ENCODE data around the gene ABHD12. TPM values are rescaled to one million over a fixed set of nuclear protein-coding genes. Genes with fewer than 3 reads are reported as not detected.

ABHD12 gene
- total RNA-seq, 1 donor from 2014 or later = 51.3 TPM

GRCh38 chr20:25376236-25376635 lies 14.4 kb downstream of the ABHD12 start:
- Mint-ChIP-seq H3K4me1 (ENCODE audit: low read depth) (peaks cover 20% of the 10 kb centered on the region), H3K27me3 (no peaks in the 10 kb centered on the region), H3K36me3 (ENCODE audit: insufficient read depth) (peaks cover 11% of the 10 kb centered on the region), H3K4me3 (ENCODE audit: low read depth) (no peak overlapping the region), H3K27ac (no peak overlapping the region), H3K9me3 (ENCODE audit: low read depth) (peaks cover 9% of the 10 kb centered on the region)
- no peak for DNase-seq (ENCODE audit: low spot score, unreplicated experiment)
- no peak for TF ChIP-seq CTCF (IDR thresholded peaks at IDR 0.05; ENCODE audit: unreplicated experiment)

GRCh38 chr20:25374842-25375241 lies 15.8 kb downstream of the ABHD12 start:
- Mint-ChIP-seq H3K4me1 (ENCODE audit: low read depth) (peaks cover 16% of the 10 kb centered on the region), H3K9me3 (ENCODE audit: low read depth) (peaks cover 9% of the 10 kb centered on the region), H3K4me3 (ENCODE audit: low read depth) (no peak overlapping the region), H3K27ac (no peak overlapping the region), H3K36me3 (ENCODE audit: insufficient read depth) (peaks cover 11% of the 10 kb centered on the region), H3K27me3 (no peaks in the 10 kb centered on the region)
- no peak for DNase-seq (ENCODE audit: low spot score, unreplicated experiment)
- TF ChIP-seq CTCF (IDR thresholded peaks at IDR 0.05; ENCODE audit: unreplicated experiment) = no peak

GRCh38 chr20:25372584-25373336 lies 17.9 kb downstream of the ABHD12 start:
- H3K27me3 Mint-ChIP-seq = no peaks in the 10 kb centered on the region
- no peak for TF ChIP-seq CTCF (IDR thresholded peaks at IDR 0.05; ENCODE audit: unreplicated experiment)

GRCh38 chr20:25369971-25370370 lies 20.7 kb downstream of the ABHD12 start:
- TF ChIP-seq CTCF (IDR thresholded peaks at IDR 0.05; ENCODE audit: unreplicated experiment) = no peak
- H3K27me3 Mint-ChIP-seq = no peaks in the 10 kb centered on the region
- no peak overlapping the region for H3K4me3 Mint-ChIP-seq (ENCODE audit: low read depth)
- no peak for DNase-seq (ENCODE audit: low spot score, unreplicated experiment)
- H3K36me3 Mint-ChIP-seq (ENCODE audit: insufficient read depth) = peaks cover 14% of the 10 kb centered on the region
- H3K9me3 Mint-ChIP-seq (ENCODE audit: low read depth) = peaks cover 10% of the 10 kb centered on the region
- peaks cover 2% of the 10 kb centered on the region for H3K4me1 Mint-ChIP-seq (ENCODE audit: low read depth)
- H3K27ac Mint-ChIP-seq = no peak overlapping the region

More at GRCh38 chr20:25372584-25373336, 17.9 kb downstream of the ABHD12 start:
- DNase-seq (ENCODE audit: low spot score, unreplicated experiment) = no peak
- Mint-ChIP-seq H3K27ac (no peak overlapping the region), H3K36me3 (ENCODE audit: insufficient read depth) (peaks cover 13% of the 10 kb centered on the region), H3K4me3 (ENCODE audit: low read depth) (no peak overlapping the region), H3K9me3 (ENCODE audit: low read depth) (peaks cover 9% of the 10 kb centered on the region), H3K4me1 (ENCODE audit: low read depth) (peaks cover 2% of the 10 kb centered on the region)

- Mint-ChIP-seq H3K9me3 (ENCODE audit: low read depth) (peaks cover 10% of the 10 kb centered on the region), H3K4me3 (ENCODE audit: low read depth) (no peak overlapping the region), H3K27ac (peak overlapping the region; percentile 49), H3K27me3 (no peaks in the 10 kb centered on the region), H3K4me1 (ENCODE audit: low read depth) (peaks cover 2% of the 10 kb centered on the region), H3K36me3 (ENCODE audit: insufficient read depth) (peaks cover 15% of the 10 kb centered on the region)
- no peak for TF ChIP-seq CTCF (IDR thresholded peaks at IDR 0.05; ENCODE audit: unreplicated experiment)
- no peak for DNase-seq (ENCODE audit: low spot score, unreplicated experiment)
Measured at GRCh38 chr20:25369529-25369928, 21.1 kb downstream of the ABHD12 start.
